HCT116 (cell line): ENCODE data around the gene THAP3. TPM values are rescaled to one million over a fixed set of nuclear protein-coding genes. Genes with fewer than 3 reads are reported as not detected.

ENCODE experiments used
- ATAC-seq: fragments of 200-7000 bp; cut with Tn5 transposase; 2 replicates; pipeline ENCODE4 v1.9.1; 2020; ENCODE audit warnings: mild to moderate bottlenecking, moderate library complexity
- BruUV-seq: library from RNA; stranded (reverse); fragments of 400-500 nt; replicated peaks from 2 replicates; lab custom pipeline; 2021; lab: Mats Ljungman, UMichigan
- CTCF ChIA-PET: fragments of 300-600 bp; sonication (Branson Sonifier 250); formaldehyde crosslinking; loops from one replicate; lab custom pipeline; 2021; ENCODE audit warnings: antibody characterized with exemption; lab: Charles Lee
- POLR2A ChIA-PET: fragments of 300-600, 350-600 bp; sonication (Branson Sonifier 250); formaldehyde crosslinking; loops from one replicate; lab custom pipeline; 2021; ENCODE audit warnings: antibody characterized with exemption; lab: Charles Lee
- RAD21 ChIA-PET, 2 experiments: fragments of 300-600 bp; sonication (Branson Sonifier 250); formaldehyde crosslinking; loops; one replicate each; lab custom pipeline; 2023; ENCODE audit warnings: low total read pairs in 2 of 2; ENCODE audit not compliant: uncharacterized antibody in 2 of 2, unreplicated experiment in 2 of 2, low non-redundant PET in 1 of 2; lab: Charles Lee
- DNase-seq: peaks from one replicate; pipeline ENCODE4 v3.0.0-alpha.2; 2010; ENCODE audit warnings: low read depth, low spot score
- H2AFZ ChIP-seq: fragments of 200-600 bp; shearing (Covaris generic), sonication (generic); 2 replicates; pipeline ENCODE4 v1.6.1; 2017; ENCODE audit warnings: low read depth, mixed run types, mixed read lengths, antibody characterized with exemption, low read length; ENCODE audit not compliant: poor library complexity, severe bottlenecking
- H3K27ac ChIP-seq: 2 replicates; pipeline ENCODE4 v1.5.1; 2012; ENCODE audit warnings: low read depth, low read length
- H3K27me3 ChIP-seq: fragments of 200-600 bp; sonication (generic); 2 replicates; pipeline ENCODE4 v1.6.1; 2016; ENCODE audit warnings: mixed run types, low read length, mixed read lengths; ENCODE audit not compliant: insufficient read depth
- H3K36me3 ChIP-seq, 2 experiments: fragments of 200-500 bp in 1 of 2; fragments of 200-600 bp in 1 of 2; sonication (Bioruptor generic) in 1 of 2; sonication (generic) in 1 of 2; 2 replicates each; pipeline versions ENCODE4 v1.5.1 to v1.6.1; 2014 to 2016; ENCODE audit warnings: low read length in 2 of 2, inconsistent platforms in 1 of 2, mixed read lengths in 1 of 2, mixed run types in 1 of 2; ENCODE audit not compliant: insufficient read depth in 2 of 2, control insufficient read depth in 1 of 2
- H3K4me1 ChIP-seq, 2 experiments: fragments of 200-600 bp in 1 of 2; sonication (generic) in 1 of 2; 2 replicates each; pipeline versions ENCODE4 v1.5.1 to v1.6.1; 2012 to 2017; ENCODE audit warnings: low read length in 2 of 2, inconsistent platforms in 1 of 2, mild to moderate bottlenecking in 1 of 2, mixed read lengths in 1 of 2, mixed run types in 1 of 2, moderate library complexity in 1 of 2; ENCODE audit not compliant: insufficient read depth in 2 of 2, control insufficient read depth in 1 of 2
- H3K4me2 ChIP-seq: fragments of 200-600 bp; sonication (generic); 2 replicates; pipeline ENCODE4 v1.6.1; 2017; ENCODE audit warnings: mixed run types, low read length, mixed read lengths
- H3K4me3 ChIP-seq, 2 experiments: fragments of 200-600 bp in 1 of 2; sonication (generic) in 1 of 2; replicated peaks in 1 of 2; 2 replicates each; pipeline ENCODE4 v1.5.1; 2011 to 2016; ENCODE audit warnings: low read length in 2 of 2, control low read depth in 1 of 2, low read depth in 1 of 2, mild to moderate bottlenecking in 1 of 2, mixed read lengths in 1 of 2, mixed run types in 1 of 2
- H3K79me2 ChIP-seq: fragments of 200-600 bp; sonication (generic); 2 replicates; pipeline ENCODE4 v1.6.1; 2017; ENCODE audit warnings: mild to moderate bottlenecking, mixed run types, low read length, moderate library complexity, mixed read lengths; ENCODE audit not compliant: insufficient read depth
- H3K9ac ChIP-seq: fragments of 200-600 bp; sonication (generic); 2 replicates; pipeline ENCODE4 v1.6.1; 2016; ENCODE audit warnings: low read length, mixed read lengths
- H3K9me2 ChIP-seq: fragments of 200-600 bp; sonication (generic), shearing (Covaris generic); 2 replicates; pipeline ENCODE4 v1.6.1; 2017; ENCODE audit warnings: mixed run types, mild to moderate bottlenecking, moderate library complexity; ENCODE audit not compliant: insufficient read depth
- H3K9me3 ChIP-seq, 2 experiments: fragments of 200-500 bp in 1 of 2; fragments of 200-600 bp in 1 of 2; sonication (Bioruptor generic) in 1 of 2; sonication (generic) in 1 of 2; 2 replicates each; pipeline ENCODE4 v1.6.1; 2014 to 2017; ENCODE audit warnings: low read length in 2 of 2, mixed read lengths in 2 of 2, inconsistent platforms in 1 of 2, low read depth in 1 of 2, mild to moderate bottlenecking in 1 of 2, mixed run types in 1 of 2, moderate library complexity in 1 of 2; ENCODE audit not compliant: control insufficient read depth in 1 of 2, insufficient read depth in 1 of 2
- H4K20me1 ChIP-seq: fragments of 200-600 bp; sonication (generic), shearing (Covaris generic); 2 replicates; pipeline ENCODE4 v1.6.1; 2017; ENCODE audit warnings: mixed run types, mild to moderate bottlenecking, moderate library complexity; ENCODE audit not compliant: insufficient read depth
- CBX3 ChIP-seq: IDR thresholded peaks from 2 replicates; pipeline ENCODE4 v1.6.1; 2012; ENCODE audit warnings: low read depth
- CEBPB ChIP-seq: IDR thresholded peaks from 2 replicates; pipeline ENCODE4 v1.6.1; 2012; ENCODE audit warnings: low read depth
- CTCF ChIP-seq, 3 experiments: fragments of 200-600 bp in 1 of 3; sonication (generic) in 1 of 3; IDR thresholded peaks in 2 of 3; conservative IDR thresholded peaks in 1 of 3; 2 replicates each; pipeline ENCODE4 v1.5.1; 2012 to 2017; ENCODE audit warnings: low read depth in 2 of 3, low read length in 2 of 3, antibody characterized with exemption in 1 of 3, borderline replicate concordance in 1 of 3, control low read depth in 1 of 3, mild to moderate bottlenecking in 1 of 3, mixed read lengths in 1 of 3, mixed run types in 1 of 3, moderate library complexity in 1 of 3; ENCODE audit not compliant: insufficient read depth in 1 of 3
- EGR1 ChIP-seq: IDR thresholded peaks from 2 replicates; pipeline ENCODE4 v1.6.1; 2012; ENCODE audit warnings: low read depth
- EZH2 ChIP-seq: fragments of 200-600 bp; sonication (generic); IDR thresholded peaks from 2 replicates; pipeline ENCODE4 v1.6.1; 2017; ENCODE audit warnings: antibody characterized with exemption, mixed run types
- EZH2phosphoT487 ChIP-seq: fragments of 200-600 bp; IDR thresholded peaks from 2 replicates; pipeline ENCODE4 v1.6.1; 2018; ENCODE audit warnings: antibody characterized with exemption, borderline replicate concordance
- FOSL1 ChIP-seq: IDR thresholded peaks from 2 replicates; pipeline ENCODE4 v1.6.1; 2012; ENCODE audit warnings: low read depth
- MAX ChIP-seq: IDR thresholded peaks from 2 replicates; pipeline ENCODE4 v1.6.1; 2012
- POLR2A ChIP-seq: IDR thresholded peaks from 2 replicates; pipeline ENCODE4 v1.7.0; 2011; ENCODE audit warnings: borderline replicate concordance; ENCODE audit not compliant: insufficient read depth, insufficient read length; ENCODE audit errors: extremely low read depth
- POLR2AphosphoS5 ChIP-seq: IDR thresholded peaks from 2 replicates; pipeline ENCODE4 v1.6.1; 2011; ENCODE audit warnings: mild to moderate bottlenecking, low read depth, low read length, moderate library complexity
- SIN3A ChIP-seq: IDR thresholded peaks from 2 replicates; pipeline ENCODE4 v1.6.1; 2012; ENCODE audit warnings: low read depth
- SRF ChIP-seq: IDR thresholded peaks from 2 replicates; pipeline ENCODE4 v1.6.1; 2012; ENCODE audit warnings: low read depth
- TCF7L2 ChIP-seq: IDR thresholded peaks from 2 replicates; pipeline ENCODE4 v1.7.0; 2011; ENCODE audit warnings: borderline replicate concordance, inconsistent platforms; ENCODE audit not compliant: insufficient read depth, insufficient read length; ENCODE audit errors: extremely low read depth
- ZNF274 ChIP-seq: fragments of 200-500 bp; sonication (Bioruptor generic); IDR thresholded peaks from 2 replicates; pipeline ENCODE4 v1.6.1; 2014; ENCODE audit warnings: mild to moderate bottlenecking, low read depth, low read length, inconsistent platforms
- intact Hi-C: fragments of 100-400 bp; cut with micrococcal nuclease; formaldehyde crosslinking; loops from 2 replicates; pipeline ENCODE4 v1.10.0; 2022
- total RNA-seq: library from RNA; stranded (reverse); gene quantifications from one replicate; pipeline ENCODE4 v1.2.1, GENCODE V29; 2021; ENCODE audit not compliant: unreplicated experiment

The THAP3 gene
- total RNA-seq, 1 experiment from 2014 or later: 23.1 TPM

GRCh38 chr1:6594977-6595740, 29.5 kb upstream of the THAP3 start (continued):
- TF ChIP-seq TCF7L2 (no peak), POLR2A (no peak), ZNF274 (no peak)
- TF ChIP-seq, all 23 proteins: peak for 0

- no peak overlapping the region for H3K9ac ChIP-seq
- H4K20me1 ChIP-seq: peaks cover 14% of the 10 kb centered on the region; the same call in 1 of the 2 replicates
- RAD21 ChIA-PET: no interaction called here
- no peaks in the 10 kb centered on the region for H3K27me3 ChIP-seq
- no peak overlapping the region for H3K4me2 ChIP-seq
- H2AFZ ChIP-seq: no peak overlapping the region
- H3K4me1 ChIP-seq: peaks cover 8 to 14% of the 10 kb centered on the region in 2 experiments
- CTCF ChIA-PET: no interaction called here
- no peak for ATAC-seq
- H3K36me3 ChIP-seq: peaks cover 22 to 80% of the 10 kb centered on the region in 2 experiments; a peak in 3 of 4 replicates
- no peak overlapping the region for H3K27ac ChIP-seq
- no TSS peak for BruUV-seq
- POLR2A ChIA-PET: no interaction called here
- no peak overlapping the region for H3K4me3 ChIP-seq
- TF ChIP-seq FOSL1 (no peak), SIN3A (no peak), EGR1 (no peak), EZH2 (no peak), POLR2AphosphoS5 (no peak), SRF (no peak), CEBPB (no peak), MAX (no peak), POLR2A (no peak), CTCF (IDR thresholded peaks at IDR 0.05 in 2 of 3, conservative IDR thresholded peaks at IDR 0.05 in 1 of 3; ENCODE audit: borderline replicate concordance in 1 of 3, insufficient read depth in 1 of 3, low read depth in 2 of 3, low read length in 2 of 3) (no peak), EZH2phosphoT487 (no peak), CBX3 (no peak), TCF7L2 (no peak)
- TF ChIP-seq, all 23 proteins: peak for 0
- intact Hi-C loops: no loop called here
- Histone ChIP-seq H3K9me3 (no peaks in the 10 kb centered on the region), H3K79me2 (peaks cover 89% of the 10 kb centered on the region), H3K9me2 (no peaks in the 10 kb centered on the region)
- DNase-seq: no peak
Measured at GRCh38 chr1:6596351-6596750, 28.3 kb upstream of the THAP3 start.
